ENCODE data around the gene RFX8.

DNA sequence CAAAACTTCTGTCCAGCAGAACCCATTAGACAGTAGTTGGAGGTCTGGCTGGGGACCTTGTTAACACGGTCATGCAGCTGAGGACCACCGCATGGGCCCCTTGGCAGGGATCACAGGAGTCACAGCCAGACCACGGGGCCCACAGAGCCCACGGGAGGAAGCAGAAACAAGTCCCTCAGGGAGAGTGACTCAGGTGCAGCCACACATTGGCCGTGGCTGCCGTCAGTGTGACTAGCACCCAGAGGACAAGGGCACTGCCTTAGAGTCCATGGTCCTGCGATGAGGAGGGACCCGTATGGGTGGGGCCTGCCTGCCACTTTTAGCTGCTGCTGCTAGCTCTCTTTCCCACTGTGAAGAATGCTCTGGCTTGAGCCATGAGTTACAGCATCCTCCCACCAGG lies 5.9 kb upstream of the RFX8 start:
- TF ChIP-seq GATA3 (IDR thresholded peaks at IDR 0.05; ENCODE audit: low read depth, low read length) (no peak), GATA2 (IDR thresholded peaks at IDR 0.05; ENCODE audit: low read depth, low read length) (no peak)
